Heart right ventricle (tissue), 16 donors: ENCODE results near the gene TSSC4. TPM values are rescaled to one million over a fixed set of nuclear protein-coding genes. Genes with fewer than 3 reads are reported as not detected.

Source experiments
- ATAC-seq, 8 donors: fragments of 200-7000 bp; cut with Tn5 transposase; one replicate each; pipeline ENCODE4 v1.9.1; 2020; ENCODE audit warnings: mild to moderate bottlenecking in 8 of 8, moderate library complexity in 8 of 8, moderate number of reproducible peaks in 1 of 8
- DNase-seq, 2 donors: peaks; one replicate each; pipeline ENCODE4 v3.0.0-alpha.2; 2020
- H3K27ac ChIP-seq, 10 donors: fragments of 200-600 bp; sonication (generic) in 2 of 10; one replicate each; pipeline versions ENCODE4 v1.5.0 to v1.8.0; 2020 to 2022; ENCODE audit warnings: mild to moderate bottlenecking in 3 of 10
- H3K27me3 ChIP-seq, 7 donors: fragments of 200-600 bp; one replicate each; pipeline ENCODE4 v1.8.0; 2021 to 2022; ENCODE audit warnings: mild to moderate bottlenecking in 2 of 7
- H3K36me3 ChIP-seq, 9 donors: fragments of 200-600 bp; sonication (generic) in 1 of 9; one replicate each; pipeline versions ENCODE4 v1.5.0 to v1.8.0; 2020 to 2022; ENCODE audit warnings: mild to moderate bottlenecking in 2 of 9
- H3K4me1 ChIP-seq, 9 donors: fragments of 200-600 bp; sonication (generic) in 1 of 9; one replicate each; pipeline versions ENCODE4 v1.5.0 to v1.8.0; 2020 to 2022; ENCODE audit warnings: mild to moderate bottlenecking in 4 of 9
- H3K4me3 ChIP-seq, 10 donors: fragments of 200-600 bp; sonication (generic) in 2 of 10; one replicate each; pipeline versions ENCODE4 v1.5.0 to v1.8.0; 2020 to 2022; ENCODE audit warnings: mild to moderate bottlenecking in 7 of 10, moderate library complexity in 2 of 10
- H3K9me3 ChIP-seq, 11 donors: fragments of 200-600 bp in 10 of 11; sonication (generic) in 2 of 11; one replicate each; pipeline versions ENCODE4 v1.5.0 to v1.8.0; 2013 to 2022; ENCODE audit warnings: mild to moderate bottlenecking in 2 of 11, control low read depth in 1 of 11, moderate library complexity in 1 of 11
- WGBS, 2 donors: extraction: QIAGEN DNeasy Blood & Tissue Kit; methylation state at CpG; one replicate each; pipeline ENCODE4 v1.1.7; 2013; ENCODE audit warnings: inconsistent platforms in 1 of 2; 5-methylcytosine and 5-hydroxymethylcytosine counted together
- intact Hi-C, 10 donors: fragments of 100-400 bp; cut with DNase I; formaldehyde crosslinking; loops; one replicate each; pipeline versions ENCODE4 v1.11.1 to v1.14.2; 2022
- polyA plus RNA-seq, 2 donors: library from polyadenylated mRNA; stranded (reverse); fragments of 200-250 nt; gene quantifications; one replicate each; pipeline ENCODE4 v1.2.3, GENCODE V29; 2013
- total RNA-seq, 10 donors: library from RNA; stranded (reverse); fragmentation: NEBNext Ultra II Directional in 3 of 10; extraction: Animal tissue kit (Norgen Biotek cat#: 25700) in 3 of 10; gene quantifications; one replicate each; pipeline versions ENCODE4 v1.2.1 to v1.2.4, GENCODE V29; 2021 to 2023
- TF ChIP-seq, protein P1 (sequence below), 9 donors: fragments of 200-600 bp; sonication (generic) in 2 of 9; IDR thresholded peaks; one replicate each; pipeline versions ENCODE4 v1.5.0 to v1.8.0; 2021 to 2022; ENCODE audit warnings: antibody characterized with exemption in 9 of 9, mild to moderate bottlenecking in 5 of 9, moderate library complexity in 1 of 9
- donor health status: Arrhythmogenic right ventricular cardiomyopathy.
- donor health status: ischemic (EF 13 %, LVEDD 7.1; RV severe dilation, severe dysfunction).
- donor health status: healthy with polysubstance abuse.
- donor health status: DM: no; HTN: yes; CAD: no.
- donor health status: DM: no; HTN: no; CAD: no.
- donor health status: ischemic (EF 25% LVEDD 6.9; RV normal size, moderate dysfunction).
- donor health status: ischemic (EF 25% LVEDD 5.7; RV mildly dilated, moderate dysfunction).
- donor health status: healthy.
- donor health status: DM: yes; HTN: yes; CAD: no.
- donor health status: Ischemic cardiomyopathy.
- donor health status: ischemic (EF 35%, LVEDD 5.7; RV mildly dilated, moderate dysfunction).
- donor health status: nonischemic (EF 11% LVEDD 7.7; RV severe dilation, severe dysfunction).
- donor health status: DM: yes; HTN: yes; CAD: no.
- donor health status: PGD.
- donor health status: ischemic (EF 29% LVEDD 5.4; RV normal size, mild dysfunction).
- donor health status: nonischemic (EF 23%, LVEDD 6.1; RV moderate dilation, normal function).

TSSC4 gene
- total and polyA plus RNA-seq, 12 donors: 22.0 to 72.3 (median 30.7) TPM

GRCh38 chr11:2365571-2366210 lies 34.9 kb upstream of the TSSC4 start:
- ATAC-seq: peak in 1 of 8 donors; percentile 3
- Histone ChIP-seq H3K9me3 (no peaks in the 10 kb centered on the region), H3K27ac (peak overlapping the region in 1 of 10 donors; percentile 71), H3K36me3 (no peaks in the 10 kb centered on the region), H3K4me1 (peaks cover 0 to 30% (median 19%) of the 10 kb centered on the region in 9 donors), H3K4me3 (no peak overlapping the region), H3K27me3 (no peaks in the 10 kb centered on the region)
- TF ChIP-seq, protein P1, sequence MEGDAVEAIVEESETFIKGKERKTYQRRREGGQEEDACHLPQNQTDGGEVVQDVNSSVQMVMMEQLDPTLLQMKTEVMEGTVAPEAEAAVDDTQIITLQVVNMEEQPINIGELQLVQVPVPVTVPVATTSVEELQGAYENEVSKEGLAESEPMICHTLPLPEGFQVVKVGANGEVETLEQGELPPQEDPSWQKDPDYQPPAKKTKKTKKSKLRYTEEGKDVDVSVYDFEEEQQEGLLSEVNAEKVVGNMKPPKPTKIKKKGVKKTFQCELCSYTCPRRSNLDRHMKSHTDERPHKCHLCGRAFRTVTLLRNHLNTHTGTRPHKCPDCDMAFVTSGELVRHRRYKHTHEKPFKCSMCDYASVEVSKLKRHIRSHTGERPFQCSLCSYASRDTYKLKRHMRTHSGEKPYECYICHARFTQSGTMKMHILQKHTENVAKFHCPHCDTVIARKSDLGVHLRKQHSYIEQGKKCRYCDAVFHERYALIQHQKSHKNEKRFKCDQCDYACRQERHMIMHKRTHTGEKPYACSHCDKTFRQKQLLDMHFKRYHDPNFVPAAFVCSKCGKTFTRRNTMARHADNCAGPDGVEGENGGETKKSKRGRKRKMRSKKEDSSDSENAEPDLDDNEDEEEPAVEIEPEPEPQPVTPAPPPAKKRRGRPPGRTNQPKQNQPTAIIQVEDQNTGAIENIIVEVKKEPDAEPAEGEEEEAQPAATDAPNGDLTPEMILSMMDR (IDR thresholded peaks at IDR 0.05): no peak
- 89 to 91% methylated on average over 16 of the region's 16 CpGs for WGBS, 2 donors
- DNase-seq: no peak
- intact Hi-C loops: loop anchor here in 1 of 10 donors (2.0 kb wide), 1 partner anchor 39 kb away; no protein-coding TSS in a partner anchor

- no peaks in the 10 kb centered on the region for H3K9me3 ChIP-seq
- H3K36me3 ChIP-seq: no peaks in the 10 kb centered on the region
- DNase-seq (no peak), ATAC-seq (peak in 3 of 8 donors; percentile 11 to 34 (median 32))
- H3K4me1 ChIP-seq: peaks cover 0 to 30% (median 19%) of the 10 kb centered on the region in 9 donors
- intact Hi-C loops: no loop called here
- H3K4me3 ChIP-seq: no peak overlapping the region
- peak overlapping the region in 1 of 10 donors; percentile 71 for H3K27ac ChIP-seq
- H3K27me3 ChIP-seq: no peaks in the 10 kb centered on the region
- TF ChIP-seq, protein P1 (IDR thresholded peaks at IDR 0.05): no peak
- 38 to 49% methylated on average over 11 of the region's 11 CpGs for WGBS, 2 donors
Measured at GRCh38 chr11:2366276-2366675, 34.3 kb upstream of the TSSC4 start.

DNA sequence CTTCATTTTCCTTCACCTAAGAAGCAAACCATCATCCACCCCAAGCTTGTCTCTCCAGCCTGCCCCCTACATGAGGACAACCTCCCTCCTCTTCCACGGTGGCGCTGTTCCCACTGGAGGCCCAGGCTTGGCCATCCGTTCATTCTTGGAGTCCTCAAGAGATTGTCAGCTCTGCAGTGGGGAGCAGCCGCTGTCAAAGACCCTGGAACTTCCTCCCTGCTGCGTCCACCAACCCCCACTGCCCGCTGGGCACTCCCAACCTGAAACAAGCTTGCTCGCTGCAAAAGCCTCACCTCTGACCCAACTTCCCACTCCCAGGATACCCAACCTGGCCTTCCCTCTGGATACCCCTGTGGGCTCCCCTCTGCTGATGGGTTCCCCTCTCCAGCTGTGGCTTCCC lies 33.8 kb upstream of the TSSC4 start:
- H3K36me3 ChIP-seq: no peaks in the 10 kb centered on the region
- no peaks in the 10 kb centered on the region for H3K27me3 ChIP-seq
- DNase-seq: no peak
- ATAC-seq: peak in 1 of 8 donors; percentile 37
- H3K4me1 ChIP-seq: peaks cover 0 to 30% (median 19%) of the 10 kb centered on the region in 9 donors
- H3K9me3 ChIP-seq: peaks cover 0 to 2% (median 0%) of the 10 kb centered on the region in 11 donors
- intact Hi-C loops: no loop called here
- WGBS, 2 donors: 81% methylated on average over 7 of the region's 7 CpGs
- peak overlapping the region in 1 of 10 donors; percentile 71 for H3K27ac ChIP-seq
- H3K4me3 ChIP-seq: no peak overlapping the region
- TF ChIP-seq, protein P1 (IDR thresholded peaks at IDR 0.05): no peak

DNA sequence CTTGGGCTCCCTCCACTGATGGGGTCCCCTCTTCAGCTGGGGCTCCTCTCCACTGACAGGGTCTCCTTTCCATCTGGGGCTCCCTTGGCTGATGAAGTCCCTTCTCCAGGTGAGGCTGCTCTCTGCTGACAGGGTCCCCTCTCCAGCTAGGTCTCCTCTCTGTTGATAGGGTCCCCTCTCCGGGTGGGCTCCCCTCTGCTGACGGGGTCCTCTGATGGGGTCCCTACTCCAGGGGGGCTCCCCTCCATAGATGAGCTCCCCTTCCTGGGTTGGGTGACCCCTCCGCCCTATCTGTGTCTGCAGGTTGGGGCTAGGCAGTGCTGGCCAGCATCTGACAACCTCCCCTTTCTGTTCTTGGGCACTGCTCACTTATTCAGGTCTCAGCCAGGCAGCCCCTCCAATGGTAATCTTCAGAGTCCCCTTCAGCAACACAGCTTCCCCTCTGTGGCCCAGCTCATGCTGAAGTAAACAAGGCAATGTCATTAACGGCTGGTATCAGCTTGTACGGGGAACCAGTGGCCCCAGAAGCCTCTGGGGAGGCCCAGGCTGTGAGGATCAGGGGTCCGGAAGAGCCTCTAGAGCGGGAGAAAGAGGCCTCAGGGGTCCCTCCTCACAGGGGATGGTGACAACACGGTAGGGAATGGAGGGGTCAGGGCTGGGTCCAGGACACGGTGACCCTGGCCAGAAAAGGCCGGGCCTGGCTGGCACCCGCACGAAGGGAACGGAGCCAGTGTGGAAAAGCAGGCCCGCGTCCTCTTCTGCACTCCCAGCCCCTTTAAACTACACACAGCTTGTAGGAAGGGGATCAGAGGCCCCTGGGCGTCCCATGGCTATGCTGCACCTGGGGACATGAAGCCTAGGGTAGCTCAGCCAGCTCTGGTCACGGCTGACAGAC lies 33.0 kb upstream of the TSSC4 start:
- Histone ChIP-seq H3K4me3 (no peak overlapping the region), H3K36me3 (no peaks in the 10 kb centered on the region), H3K4me1 (peaks cover 0 to 30% (median 19%) of the 10 kb centered on the region in 9 donors), H3K27ac (peak overlapping the region in 6 of 10 donors; percentile 40 to 72 (median 58)), H3K27me3 (no peaks in the 10 kb centered on the region), H3K9me3 (peaks cover 0 to 3% (median 0%) of the 10 kb centered on the region in 11 donors)
- intact Hi-C loops: no loop called here
- 52 to 65% methylated on average over 17 of the region's 17 CpGs for WGBS, 2 donors
- no peak for DNase-seq
- TF ChIP-seq, protein P1 (IDR thresholded peaks at IDR 0.05): no peak
- ATAC-seq: peak in 7 of 8 donors; percentile 18 to 52 (median 41)
